A549 (cell line): ENCODE measurements around the gene PAX3. TPM values are rescaled to one million over a fixed set of nuclear protein-coding genes. Genes with fewer than 3 reads are reported as not detected.

ENCODE experiments used
- ATAC-seq, 2 experiments: fragments of 200-7000 bp in 1 of 2; fragments of >200 bp in 1 of 2; cut with Nextera tagmentation in 1 of 2; cut with Tn5 transposase in 1 of 2; 3 replicates each; pipeline versions ENCODE4 v1.8.0 to v1.9.1; 2018 to 2020; ENCODE audit warnings: mild to moderate bottlenecking in 1 of 2, moderate library complexity in 1 of 2
- CTCF ChIA-PET: fragments of 300-600 bp; sonication (Branson Sonifier 250); formaldehyde crosslinking; extraction: SDS; loops from one replicate; lab custom pipeline; 2021; ENCODE audit warnings: antibody characterized with exemption, inconsistent platforms; lab: Yijun Ruan, JAX
- POLR2A ChIA-PET: fragments of 350-600 bp; formaldehyde crosslinking; extraction: SDS; loops from one replicate; lab custom pipeline; 2021; ENCODE audit warnings: antibody characterized with exemption, inconsistent platforms; lab: Yijun Ruan, JAX
- DNase-seq, 2 experiments: peaks; one replicate each; pipeline versions ENCODE4 v3.0.0 to v3.0.0-alpha.2; 2011 to 2016; ENCODE audit warnings: low read depth in 1 of 2, low spot score in 1 of 2
- FAIRE-seq: peaks from 2 replicates; lab custom pipeline; 2011; peaks lifted over from hg19 to GRCh38; lab: Jason Lieb, UNC
- H3K27ac ChIP-seq, 2 experiments: fragments of >200 bp; sonication (Bioruptor Twin); formaldehyde crosslinking; 3 replicates each; pipeline ENCODE4 v1.5.1; 2016 to 2017
- H3K4me1 ChIP-seq: fragments of >200 bp; sonication (Bioruptor Twin); formaldehyde crosslinking; 3 replicates; pipeline ENCODE4 v1.6.1; 2016
- H3K4me2 ChIP-seq: fragments of >200 bp; sonication (Bioruptor Twin); formaldehyde crosslinking; 3 replicates; pipeline ENCODE4 v1.6.1; 2016
- H3K4me3 ChIP-seq: fragments of >200 bp; sonication (Bioruptor Twin); formaldehyde crosslinking; 3 replicates; pipeline ENCODE4 v1.5.1; 2016
- H3K9me3 ChIP-seq: fragments of >200 bp; sonication (Bioruptor Twin); formaldehyde crosslinking; 3 replicates; pipeline ENCODE4 v1.6.1; 2016
- CBX8 ChIP-seq: fragments of 200-600 bp; sonication (generic); IDR thresholded peaks from 2 replicates; pipeline ENCODE4 v1.6.1; 2016
- CHD2 ChIP-seq: fragments of 150-350 bp; IDR thresholded peaks from 2 replicates; pipeline ENCODE4 v1.6.1; 2014; ENCODE audit warnings: low read length; ENCODE audit not compliant: partially characterized antibody
- FOXS1 ChIP-seq: fragments of 250-450 bp; sonication (Bioruptor Pico); IDR thresholded peaks from 2 replicates; pipeline ENCODE4 v1.5.0; 2020; ENCODE audit warnings: mild to moderate bottlenecking, moderate library complexity
- NR3C1 ChIP-seq: fragments of >200 bp; sonication (Bioruptor Twin); formaldehyde crosslinking; IDR thresholded peaks from 3 replicates; pipeline ENCODE4 v1.6.1; 2017
- POLR2A ChIP-seq: IDR thresholded peaks from 2 replicates; pipeline ENCODE4 v1.6.1; 2012; ENCODE audit warnings: mild to moderate bottlenecking, low read length
- RARB ChIP-seq: fragments of 250-450 bp; sonication (Bioruptor Pico); IDR thresholded peaks from 2 replicates; pipeline ENCODE4 v1.8.0; 2021; ENCODE audit warnings: mild to moderate bottlenecking, moderate library complexity
- RNF2 ChIP-seq: fragments of 200-600 bp; sonication (generic); IDR thresholded peaks from 2 replicates; pipeline ENCODE4 v1.6.1; 2016; ENCODE audit warnings: low read depth, mild to moderate bottlenecking, antibody characterized with exemption, moderate library complexity, borderline replicate concordance
- SREBF2 ChIP-seq: fragments of 450-650 bp; IDR thresholded peaks from 2 replicates; pipeline ENCODE4 v1.6.1; 2014; ENCODE audit warnings: mild to moderate bottlenecking, moderate library complexity
- TFCP2L1 ChIP-seq: fragments of 250-450 bp; sonication (Bioruptor Pico); IDR thresholded peaks from 2 replicates; pipeline ENCODE4 v1.5.0; 2021; ENCODE audit warnings: mild to moderate bottlenecking
- ZFP36 ChIP-seq: fragments of 450-650 bp; IDR thresholded peaks from 2 replicates; pipeline ENCODE4 v1.6.1; 2014; ENCODE audit warnings: borderline replicate concordance; ENCODE audit not compliant: partially characterized antibody
- WGBS: methylation state at CpG from one replicate; pipeline ENCODE4 v1.1.6; 2017; ENCODE audit errors: missing lambda C conversion rate; 5-methylcytosine and 5-hydroxymethylcytosine counted together
- polyA plus RNA-seq, 4 experiments: library from polyadenylated mRNA; depleted of rRNA in 3 of 4; stranded (reverse); fragments of >200 nt; fragmentation: RNase III in 1 of 4; extraction: RNeasy Plus Mini Kit Qiagen cat#74134 plus additional on column Dnase treatment in 1 of 4; gene quantifications; 2 replicates in 3 of 4; 3 replicates in 1 of 4; pipeline ENCODE4 v1.2.3, GENCODE V29; 2011 to 2017
- TF ChIP-seq, protein P1 (sequence below): fragments of >200 bp; sonication (Bioruptor Twin); formaldehyde crosslinking; IDR thresholded peaks from 3 replicates; pipeline ENCODE4 v1.5.1; 2016
- TF ChIP-seq, protein P2 (sequence below): fragments of 200-600 bp; sonication (generic); IDR thresholded peaks from 2 replicates; pipeline ENCODE4 v1.6.1; 2016; ENCODE audit warnings: antibody characterized with exemption, mild to moderate bottlenecking, moderate library complexity

Gene PAX3
- polyA plus RNA-seq, 2 of the 4 experiments (the other 2 are of a cell fraction): not detected

DNA sequence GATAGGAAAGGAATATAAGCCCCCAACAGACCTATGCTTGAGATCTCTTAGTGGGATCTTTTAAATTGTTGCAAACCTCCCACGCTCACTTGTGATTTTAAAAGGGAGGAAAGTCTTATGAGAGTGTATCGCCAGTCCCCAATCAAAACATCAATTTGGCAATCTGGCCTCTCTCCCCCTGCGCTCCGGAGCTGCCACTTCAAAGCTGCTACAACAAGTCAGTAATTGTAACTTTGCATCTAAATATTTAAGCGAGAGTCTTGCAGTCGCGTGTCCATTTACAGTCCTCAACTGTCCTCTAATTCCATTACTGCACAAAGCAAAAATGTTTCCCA is 8.4 kb downstream of the PAX3 start (continued):
- TF ChIP-seq, protein P1, sequence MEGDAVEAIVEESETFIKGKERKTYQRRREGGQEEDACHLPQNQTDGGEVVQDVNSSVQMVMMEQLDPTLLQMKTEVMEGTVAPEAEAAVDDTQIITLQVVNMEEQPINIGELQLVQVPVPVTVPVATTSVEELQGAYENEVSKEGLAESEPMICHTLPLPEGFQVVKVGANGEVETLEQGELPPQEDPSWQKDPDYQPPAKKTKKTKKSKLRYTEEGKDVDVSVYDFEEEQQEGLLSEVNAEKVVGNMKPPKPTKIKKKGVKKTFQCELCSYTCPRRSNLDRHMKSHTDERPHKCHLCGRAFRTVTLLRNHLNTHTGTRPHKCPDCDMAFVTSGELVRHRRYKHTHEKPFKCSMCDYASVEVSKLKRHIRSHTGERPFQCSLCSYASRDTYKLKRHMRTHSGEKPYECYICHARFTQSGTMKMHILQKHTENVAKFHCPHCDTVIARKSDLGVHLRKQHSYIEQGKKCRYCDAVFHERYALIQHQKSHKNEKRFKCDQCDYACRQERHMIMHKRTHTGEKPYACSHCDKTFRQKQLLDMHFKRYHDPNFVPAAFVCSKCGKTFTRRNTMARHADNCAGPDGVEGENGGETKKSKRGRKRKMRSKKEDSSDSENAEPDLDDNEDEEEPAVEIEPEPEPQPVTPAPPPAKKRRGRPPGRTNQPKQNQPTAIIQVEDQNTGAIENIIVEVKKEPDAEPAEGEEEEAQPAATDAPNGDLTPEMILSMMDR: no peak
- no peak for TF ChIP-seq POLR2A
- TF ChIP-seq, all 56 proteins: peak for 0

DNA sequence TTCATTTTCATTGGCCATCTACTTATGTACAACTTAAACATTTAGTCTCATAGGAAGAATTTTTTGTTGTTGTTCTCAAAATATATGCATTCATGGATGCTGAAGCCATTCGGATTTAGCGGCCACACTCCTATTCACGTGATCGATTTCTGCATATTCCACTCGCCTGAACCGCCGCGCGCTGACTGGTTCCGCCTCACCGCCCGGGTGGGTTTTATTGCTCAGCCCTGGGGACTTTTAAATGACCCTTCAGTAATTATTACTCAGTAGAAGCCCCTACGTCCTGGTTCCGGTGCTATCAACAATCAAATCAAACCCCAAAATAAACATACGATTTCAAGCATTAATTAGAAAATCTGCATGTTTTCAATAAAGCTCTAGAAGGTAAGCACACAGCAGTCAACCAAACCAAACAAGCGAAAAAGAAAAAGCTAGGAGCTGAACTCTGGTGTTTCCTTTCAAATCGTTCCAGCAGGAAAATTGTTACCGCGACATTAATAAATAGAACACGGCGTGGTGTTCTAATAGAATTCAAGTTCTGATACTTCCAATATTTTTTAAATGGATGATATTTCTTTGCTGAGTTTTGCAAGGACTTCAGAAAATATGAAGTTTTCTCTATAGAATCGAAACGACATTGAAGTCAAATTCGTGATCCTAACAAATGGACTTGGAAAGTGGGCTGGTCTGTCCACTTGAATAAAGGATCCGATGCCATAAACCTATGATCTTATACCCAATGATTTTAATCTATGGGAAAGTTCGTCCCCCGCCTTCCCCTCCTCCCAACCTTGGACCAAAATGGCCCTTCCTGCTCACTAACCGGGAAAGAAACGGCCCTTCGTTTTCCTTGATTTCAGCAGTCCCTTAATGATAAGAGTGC is 9.3 kb downstream of the PAX3 start:
- WGBS: 66% methylated on average over 30 of the region's 30 CpGs
- H3K4me2 ChIP-seq: no peak overlapping the region
- CTCF ChIA-PET: interaction anchor here (0.6 kb wide), 1 partner anchor 272 kb away, joined by 3 read pairs; no protein-coding TSS in a partner anchor

DNA sequence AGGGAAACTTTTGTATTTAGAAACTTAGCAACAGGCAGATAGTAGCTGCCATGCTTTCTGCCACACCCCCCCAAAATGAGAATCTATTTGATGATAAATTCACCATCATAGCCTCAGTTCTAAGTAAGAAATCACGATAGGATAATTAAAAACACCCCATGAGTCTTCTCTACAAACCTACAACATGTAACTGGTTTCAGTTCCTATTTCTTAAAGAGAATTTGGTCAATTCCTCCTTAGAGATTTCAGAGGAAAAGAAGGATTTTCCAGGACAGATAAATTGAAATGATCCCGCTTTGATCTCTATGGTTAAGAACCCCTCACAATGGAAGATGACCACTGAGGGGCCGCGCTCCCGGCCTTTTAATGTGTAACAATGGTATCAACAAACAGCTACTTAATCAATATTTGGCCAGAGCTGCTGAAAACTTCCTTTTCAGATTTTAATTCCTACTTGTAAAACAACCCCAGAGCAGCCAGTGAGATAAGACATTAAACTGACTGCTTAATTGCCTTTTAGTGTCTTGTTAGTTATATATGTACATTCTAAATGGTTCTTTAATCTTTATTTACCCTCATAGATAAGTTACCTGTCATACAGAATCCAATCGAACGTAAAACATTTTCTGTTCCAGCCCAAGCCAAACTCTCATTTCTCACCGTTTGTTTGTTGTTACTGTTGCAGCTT is 10.1 kb downstream of the PAX3 start:
- Histone ChIP-seq H3K4me2 (no peak overlapping the region), H3K4me3 (no peak overlapping the region), H3K9me3 (no peaks in the 10 kb centered on the region), H3K27ac (no peak overlapping the region), H3K4me1 (no peaks in the 10 kb centered on the region)
- ChIA-PET CTCF (interaction anchor here (0.6 kb wide), 1 partner anchor 271 kb away, joined by 3 read pairs; no protein-coding TSS in a partner anchor), POLR2A (no interaction called here)
- WGBS: 20% methylated on average over 8 of the region's 8 CpGs
- no peak for DNase-seq
- no peak for FAIRE-seq
- TF ChIP-seq FOXS1 (CRISPR knock-in tag) (no peak), NR3C1 (no peak), CHD2 (no peak), TFCP2L1 (CRISPR knock-in tag) (no peak)
- no peak for ATAC-seq

More for the DNA sequence above, 9.3 kb downstream of the PAX3 start:
- Histone ChIP-seq H3K9me3 (no peaks in the 10 kb centered on the region), H3K27ac (no peak overlapping the region), H3K4me3 (no peak overlapping the region), H3K4me1 (no peaks in the 10 kb centered on the region)
- POLR2A ChIA-PET: no interaction called here
- DNase-seq (no peak), ATAC-seq (no peak), FAIRE-seq (no peak)
- no peak for TF ChIP-seq CHD2
- no peak for TF ChIP-seq RARB
- 0 out of 2 replicates have a peak, but pooled peaks have one; percentile 56 for TF ChIP-seq CBX8
- peak; percentile 37; the same call in 1 of the 2 replicates for TF ChIP-seq RNF2
- TF ChIP-seq ZFP36: no peak

DNA sequence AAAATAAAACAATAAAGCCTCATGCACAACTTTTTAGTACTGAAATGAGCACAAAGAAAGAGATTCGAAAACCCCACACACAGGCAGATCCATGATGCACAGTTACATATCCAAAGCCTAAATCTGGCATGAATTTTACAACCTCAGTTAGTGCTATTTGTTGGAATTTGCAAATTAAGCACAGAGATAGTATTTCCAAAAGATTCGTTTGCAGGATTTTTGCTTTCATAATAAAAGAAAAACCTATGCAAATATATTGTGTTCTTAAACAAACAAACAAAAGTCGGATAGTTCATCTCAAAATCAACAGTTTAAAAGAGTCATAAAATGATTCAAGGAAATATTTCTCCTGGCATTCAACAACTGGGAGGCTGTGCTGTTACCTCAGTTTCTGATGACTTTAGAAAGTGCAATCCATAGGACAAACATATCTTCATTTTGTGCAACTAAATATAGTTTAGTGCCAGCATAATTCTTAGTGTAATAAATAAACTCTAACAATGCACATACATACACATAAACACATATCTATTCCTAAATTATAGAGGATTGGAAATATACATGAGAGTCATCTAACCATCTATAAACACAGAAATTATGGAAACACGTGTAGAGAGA is 10.8 kb downstream of the PAX3 start:
- no peak for FAIRE-seq
- ChIA-PET CTCF (no interaction called here), POLR2A (no interaction called here)

More for the DNA sequence above, 10.8 kb downstream of the PAX3 start:
- no peak overlapping the region for H3K4me2 ChIP-seq
- no peak overlapping the region for H3K4me3 ChIP-seq
- H3K27ac ChIP-seq: no peak overlapping the region
- H3K9me3 ChIP-seq: no peaks in the 10 kb centered on the region
- DNase-seq (no peak), ATAC-seq (no peak)
- H3K4me1 ChIP-seq: no peaks in the 10 kb centered on the region
- TF ChIP-seq CBX8 (peak; percentile 95), SREBF2 (no peak), ZFP36 (peak; percentile 13), RNF2 (peak; percentile 97; the same call in 1 of the 2 replicates)
- TF ChIP-seq, protein P2, sequence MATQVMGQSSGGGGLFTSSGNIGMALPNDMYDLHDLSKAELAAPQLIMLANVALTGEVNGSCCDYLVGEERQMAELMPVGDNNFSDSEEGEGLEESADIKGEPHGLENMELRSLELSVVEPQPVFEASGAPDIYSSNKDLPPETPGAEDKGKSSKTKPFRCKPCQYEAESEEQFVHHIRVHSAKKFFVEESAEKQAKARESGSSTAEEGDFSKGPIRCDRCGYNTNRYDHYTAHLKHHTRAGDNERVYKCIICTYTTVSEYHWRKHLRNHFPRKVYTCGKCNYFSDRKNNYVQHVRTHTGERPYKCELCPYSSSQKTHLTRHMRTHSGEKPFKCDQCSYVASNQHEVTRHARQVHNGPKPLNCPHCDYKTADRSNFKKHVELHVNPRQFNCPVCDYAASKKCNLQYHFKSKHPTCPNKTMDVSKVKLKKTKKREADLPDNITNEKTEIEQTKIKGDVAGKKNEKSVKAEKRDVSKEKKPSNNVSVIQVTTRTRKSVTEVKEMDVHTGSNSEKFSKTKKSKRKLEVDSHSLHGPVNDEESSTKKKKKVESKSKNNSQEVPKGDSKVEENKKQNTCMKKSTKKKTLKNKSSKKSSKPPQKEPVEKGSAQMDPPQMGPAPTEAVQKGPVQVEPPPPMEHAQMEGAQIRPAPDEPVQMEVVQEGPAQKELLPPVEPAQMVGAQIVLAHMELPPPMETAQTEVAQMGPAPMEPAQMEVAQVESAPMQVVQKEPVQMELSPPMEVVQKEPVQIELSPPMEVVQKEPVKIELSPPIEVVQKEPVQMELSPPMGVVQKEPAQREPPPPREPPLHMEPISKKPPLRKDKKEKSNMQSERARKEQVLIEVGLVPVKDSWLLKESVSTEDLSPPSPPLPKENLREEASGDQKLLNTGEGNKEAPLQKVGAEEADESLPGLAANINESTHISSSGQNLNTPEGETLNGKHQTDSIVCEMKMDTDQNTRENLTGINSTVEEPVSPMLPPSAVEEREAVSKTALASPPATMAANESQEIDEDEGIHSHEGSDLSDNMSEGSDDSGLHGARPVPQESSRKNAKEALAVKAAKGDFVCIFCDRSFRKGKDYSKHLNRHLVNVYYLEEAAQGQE: no peak
- WGBS: under 1% methylated on average over 4 of the region's 4 CpGs
